ENCODE results near the gene PCDHB5.

- TF ChIP-seq EZH2 (IDR thresholded peaks at IDR 0.05; ENCODE audit: insufficient read depth, poor library complexity, severe bottlenecking) (no peak), EZH2phosphoT487 (IDR thresholded peaks at IDR 0.05; ENCODE audit: insufficient read depth, low read depth) (no peak)
Measured at GRCh38 chr5:141175933-141176332, 40.9 kb downstream of the PCDHB5 start.

Data from GM23248 (cell line).